Measurements from ENCODE around the gene VSIR. TPM values are rescaled to one million over a fixed set of nuclear protein-coding genes. Genes with fewer than 3 reads are reported as not detected.

The VSIR gene
- total and polyA plus RNA-seq, 9 of the 15 experiments (the other 6 are each of a cell fraction or from before 2014, with no cell fraction given), result 0.14 to 20.5 (median 9.3) TPM

DNA sequence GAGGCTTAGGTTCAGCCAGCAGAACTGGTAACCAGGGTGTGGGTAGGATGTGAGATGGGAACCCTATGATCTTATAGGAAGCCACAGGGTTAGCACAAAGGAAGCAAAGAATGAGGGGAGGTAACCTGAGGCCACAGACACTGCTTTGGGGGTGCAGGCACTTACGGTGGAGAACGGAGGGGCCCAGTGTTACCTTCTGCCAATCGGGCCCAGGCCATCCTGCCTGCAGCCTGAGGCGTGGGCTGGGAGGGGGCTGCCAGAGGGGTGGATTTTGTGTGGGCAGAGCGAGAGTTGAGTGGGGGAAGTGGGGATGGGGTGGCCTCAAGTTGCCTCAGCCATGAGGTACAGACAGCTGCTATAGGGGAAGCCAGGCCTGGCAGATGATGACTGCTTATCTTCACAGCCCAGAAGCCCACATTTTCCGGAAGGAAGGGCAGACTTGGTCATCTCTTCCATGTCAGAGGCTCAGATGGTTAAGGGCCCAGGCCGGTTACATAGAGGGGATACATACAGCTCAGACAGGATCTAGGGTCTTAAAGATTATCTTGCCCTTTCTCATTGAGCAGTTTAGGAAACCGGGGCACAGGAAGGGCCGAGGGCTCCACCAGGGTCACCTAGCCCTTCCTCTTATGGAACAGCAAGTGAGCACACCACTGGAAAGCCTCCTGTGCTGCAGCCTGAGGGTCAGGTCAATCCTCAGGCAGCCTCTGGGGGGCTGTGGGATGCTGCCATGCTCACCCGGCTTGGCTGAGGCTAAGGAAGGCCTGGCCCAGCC lies 24.4 kb upstream of the VSIR start (continued):
- TF ChIP-seq, protein P1, sequence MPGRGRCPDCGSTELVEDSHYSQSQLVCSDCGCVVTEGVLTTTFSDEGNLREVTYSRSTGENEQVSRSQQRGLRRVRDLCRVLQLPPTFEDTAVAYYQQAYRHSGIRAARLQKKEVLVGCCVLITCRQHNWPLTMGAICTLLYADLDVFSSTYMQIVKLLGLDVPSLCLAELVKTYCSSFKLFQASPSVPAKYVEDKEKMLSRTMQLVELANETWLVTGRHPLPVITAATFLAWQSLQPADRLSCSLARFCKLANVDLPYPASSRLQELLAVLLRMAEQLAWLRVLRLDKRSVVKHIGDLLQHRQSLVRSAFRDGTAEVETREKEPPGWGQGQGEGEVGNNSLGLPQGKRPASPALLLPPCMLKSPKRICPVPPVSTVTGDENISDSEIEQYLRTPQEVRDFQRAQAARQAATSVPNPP (IDR thresholded peaks at IDR 0.05; ENCODE audit: borderline replicate concordance, insufficient read depth, insufficient read length), result no peak
- TF ChIP-seq CHD4 (IDR thresholded peaks at IDR 0.05; ENCODE audit: insufficient read depth, insufficient replicate concordance, low read depth, low read length, poor library complexity, severe bottlenecking) (no peak), MED1 (CRISPR knock-in tag; IDR thresholded peaks at IDR 0.05; ENCODE audit: borderline replicate concordance) (no peak), DMBX1 (CRISPR knock-in tag; IDR thresholded peaks at IDR 0.05; ENCODE audit: borderline replicate concordance) (peak; percentile 93), RHOXF2B (CRISPR knock-in tag; conservative IDR thresholded peaks at IDR 0.05) (no peak; the same call in 1 of the 2 replicates), TAF7 (tag; IDR thresholded peaks at IDR 0.05) (no peak), BMI1 (IDR thresholded peaks at IDR 0.05; ENCODE audit: low read length) (no peak), MAFK (IDR thresholded peaks at IDR 0.05; ENCODE audit: low read length) (no peak), ATF1 (CRISPR knock-in tag; IDR thresholded peaks at IDR 0.05) (no peak), ATF1 (tag; IDR thresholded peaks at IDR 0.05) (0 out of 2 replicates have a peak, but pooled peaks have one; percentile 20), STAT5B (CRISPR knock-in tag; IDR thresholded peaks at IDR 0.05) (no peak), NEUROD1 (IDR thresholded peaks at IDR 0.05; ENCODE audit: borderline replicate concordance, low read depth, low read length, partially characterized antibody) (peak; percentile 72)
- TF ChIP-seq, protein P2, sequence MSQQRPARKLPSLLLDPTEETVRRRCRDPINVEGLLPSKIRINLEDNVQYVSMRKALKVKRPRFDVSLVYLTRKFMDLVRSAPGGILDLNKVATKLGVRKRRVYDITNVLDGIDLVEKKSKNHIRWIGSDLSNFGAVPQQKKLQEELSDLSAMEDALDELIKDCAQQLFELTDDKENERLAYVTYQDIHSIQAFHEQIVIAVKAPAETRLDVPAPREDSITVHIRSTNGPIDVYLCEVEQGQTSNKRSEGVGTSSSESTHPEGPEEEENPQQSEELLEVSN (IDR thresholded peaks at IDR 0.05; ENCODE audit: borderline replicate concordance in 1 of 2, extremely low read depth in 1 of 2, insufficient read depth in 1 of 2, insufficient read length in 1 of 2, low read depth in 1 of 2, low read length in 1 of 2, poor library complexity in 1 of 2, severe bottlenecking in 1 of 2), result peak; percentile 76 to 93
- TF ChIP-seq, protein P3, sequence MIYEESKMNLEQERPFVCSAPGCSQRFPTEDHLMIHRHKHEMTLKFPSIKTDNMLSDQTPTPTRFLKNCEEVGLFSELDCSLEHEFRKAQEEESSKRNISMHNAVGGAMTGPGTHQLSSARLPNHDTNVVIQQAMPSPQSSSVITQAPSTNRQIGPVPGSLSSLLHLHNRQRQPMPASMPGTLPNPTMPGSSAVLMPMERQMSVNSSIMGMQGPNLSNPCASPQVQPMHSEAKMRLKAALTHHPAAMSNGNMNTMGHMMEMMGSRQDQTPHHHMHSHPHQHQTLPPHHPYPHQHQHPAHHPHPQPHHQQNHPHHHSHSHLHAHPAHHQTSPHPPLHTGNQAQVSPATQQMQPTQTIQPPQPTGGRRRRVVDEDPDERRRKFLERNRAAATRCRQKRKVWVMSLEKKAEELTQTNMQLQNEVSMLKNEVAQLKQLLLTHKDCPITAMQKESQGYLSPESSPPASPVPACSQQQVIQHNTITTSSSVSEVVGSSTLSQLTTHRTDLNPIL (CRISPR knock-in tag; IDR thresholded peaks at IDR 0.05), result no peak
- TF ChIP-seq, protein P4, sequence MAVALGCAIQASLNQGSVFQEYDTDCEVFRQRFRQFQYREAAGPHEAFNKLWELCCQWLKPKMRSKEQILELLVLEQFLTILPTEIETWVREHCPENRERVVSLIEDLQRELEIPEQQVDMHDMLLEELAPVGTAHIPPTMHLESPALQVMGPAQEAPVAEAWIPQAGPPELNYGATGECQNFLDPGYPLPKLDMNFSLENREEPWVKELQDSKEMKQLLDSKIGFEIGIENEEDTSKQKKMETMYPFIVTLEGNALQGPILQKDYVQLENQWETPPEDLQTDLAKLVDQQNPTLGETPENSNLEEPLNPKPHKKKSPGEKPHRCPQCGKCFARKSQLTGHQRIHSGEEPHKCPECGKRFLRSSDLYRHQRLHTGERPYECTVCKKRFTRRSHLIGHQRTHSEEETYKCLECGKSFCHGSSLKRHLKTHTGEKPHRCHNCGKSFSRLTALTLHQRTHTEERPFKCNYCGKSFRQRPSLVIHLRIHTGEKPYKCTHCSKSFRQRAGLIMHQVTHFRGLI (CRISPR knock-in tag; IDR thresholded peaks at IDR 0.05), result no peak
- TF ChIP-seq, protein P5, sequence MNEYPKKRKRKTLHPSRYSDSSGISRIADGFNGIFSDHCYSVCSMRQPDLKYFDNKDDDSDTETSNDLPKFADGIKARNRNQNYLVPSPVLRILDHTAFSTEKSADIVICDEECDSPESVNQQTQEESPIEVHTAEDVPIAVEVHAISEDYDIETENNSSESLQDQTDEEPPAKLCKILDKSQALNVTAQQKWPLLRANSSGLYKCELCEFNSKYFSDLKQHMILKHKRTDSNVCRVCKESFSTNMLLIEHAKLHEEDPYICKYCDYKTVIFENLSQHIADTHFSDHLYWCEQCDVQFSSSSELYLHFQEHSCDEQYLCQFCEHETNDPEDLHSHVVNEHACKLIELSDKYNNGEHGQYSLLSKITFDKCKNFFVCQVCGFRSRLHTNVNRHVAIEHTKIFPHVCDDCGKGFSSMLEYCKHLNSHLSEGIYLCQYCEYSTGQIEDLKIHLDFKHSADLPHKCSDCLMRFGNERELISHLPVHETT (CRISPR knock-in tag; conservative IDR thresholded peaks at IDR 0.05 in 1 of 2, IDR thresholded peaks at IDR 0.05 in 1 of 2), result peak in 1 of 2 experiments; percentile 74; a peak in 2 of 4 replicates
- TF ChIP-seq, protein P6, sequence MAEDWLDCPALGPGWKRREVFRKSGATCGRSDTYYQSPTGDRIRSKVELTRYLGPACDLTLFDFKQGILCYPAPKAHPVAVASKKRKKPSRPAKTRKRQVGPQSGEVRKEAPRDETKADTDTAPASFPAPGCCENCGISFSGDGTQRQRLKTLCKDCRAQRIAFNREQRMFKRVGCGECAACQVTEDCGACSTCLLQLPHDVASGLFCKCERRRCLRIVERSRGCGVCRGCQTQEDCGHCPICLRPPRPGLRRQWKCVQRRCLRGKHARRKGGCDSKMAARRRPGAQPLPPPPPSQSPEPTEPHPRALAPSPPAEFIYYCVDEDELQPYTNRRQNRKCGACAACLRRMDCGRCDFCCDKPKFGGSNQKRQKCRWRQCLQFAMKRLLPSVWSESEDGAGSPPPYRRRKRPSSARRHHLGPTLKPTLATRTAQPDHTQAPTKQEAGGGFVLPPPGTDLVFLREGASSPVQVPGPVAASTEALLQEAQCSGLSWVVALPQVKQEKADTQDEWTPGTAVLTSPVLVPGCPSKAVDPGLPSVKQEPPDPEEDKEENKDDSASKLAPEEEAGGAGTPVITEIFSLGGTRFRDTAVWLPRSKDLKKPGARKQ (CRISPR knock-in tag; IDR thresholded peaks at IDR 0.05), result no peak
